GM21576 (cell line): Measurements from ENCODE around the gene INTS1.

Experiments
- ATAC-seq: cut with Tn5 transposase; IDR thresholded peaks from one replicate; pipeline ENCODE4 v1.9.1; 2021; ENCODE audit warnings: mild to moderate bottlenecking, moderate library complexity; ENCODE audit not compliant: unreplicated experiment

INTS1 gene

DNA sequence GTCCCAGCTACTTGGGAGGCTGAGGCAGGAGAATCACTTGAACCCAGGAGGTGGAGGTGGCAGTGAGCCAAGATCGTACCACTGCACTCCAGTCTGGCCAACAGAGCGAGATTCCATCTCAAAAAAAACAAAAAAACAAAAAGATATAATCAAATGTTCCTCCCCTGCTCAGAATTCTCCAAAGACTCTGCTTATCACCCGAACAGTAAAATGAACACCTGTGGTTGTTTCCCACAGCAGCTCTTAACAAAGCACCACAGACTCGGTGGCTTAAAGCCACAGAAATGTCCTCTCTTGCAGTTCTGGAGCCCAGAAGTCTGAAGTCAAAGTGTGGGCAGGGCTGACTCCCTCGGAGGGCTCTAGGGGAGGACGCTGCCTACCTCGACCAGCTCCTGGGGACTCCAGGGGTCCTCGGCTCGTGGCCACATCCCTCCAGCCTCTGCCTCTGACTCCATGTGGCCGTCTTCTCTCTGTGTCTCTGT, 4.1 kb upstream of the INTS1 start:
- ATAC-seq: no peak

DNA sequence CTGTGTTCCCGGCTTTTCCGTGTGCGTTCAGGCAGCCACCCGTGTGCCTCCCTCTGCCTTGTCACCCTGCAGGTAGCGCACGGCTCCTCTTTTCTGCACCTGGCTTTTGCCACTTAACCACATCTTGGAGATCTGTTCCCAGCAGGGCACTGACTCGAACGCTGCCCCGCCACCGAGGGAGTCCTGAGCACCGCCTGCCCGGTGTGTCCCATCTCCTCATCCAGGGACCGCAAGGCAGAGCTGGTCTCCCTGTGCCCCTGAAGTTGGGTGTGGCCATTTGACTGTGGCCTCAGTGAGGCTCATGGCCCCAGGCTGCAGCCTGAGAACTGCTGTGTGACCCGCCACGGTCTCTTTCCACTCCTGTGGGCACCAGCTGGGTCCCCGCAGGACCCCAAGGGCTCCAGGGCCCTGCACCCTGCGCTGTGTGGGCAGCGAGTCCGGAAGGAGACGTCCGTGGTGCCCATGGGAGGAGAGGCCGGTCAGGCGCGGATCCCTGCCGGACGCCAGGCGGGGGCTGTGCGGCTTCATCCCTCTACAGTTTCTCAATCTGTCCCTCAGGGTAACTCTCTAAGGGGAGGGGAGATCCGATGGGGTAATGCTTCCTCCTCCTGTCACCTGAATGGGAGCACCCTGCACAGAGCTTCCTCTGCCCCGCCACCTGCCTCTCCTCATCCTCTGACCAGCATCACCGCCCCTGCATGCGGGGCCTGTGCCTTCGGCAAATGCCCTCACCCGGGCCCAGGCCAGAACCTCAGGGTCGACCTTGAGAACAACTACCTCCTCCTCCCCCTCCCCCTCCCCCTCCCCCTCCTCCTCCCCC, 1.8 kb upstream of the INTS1 start:
- no peak for ATAC-seq

DNA sequence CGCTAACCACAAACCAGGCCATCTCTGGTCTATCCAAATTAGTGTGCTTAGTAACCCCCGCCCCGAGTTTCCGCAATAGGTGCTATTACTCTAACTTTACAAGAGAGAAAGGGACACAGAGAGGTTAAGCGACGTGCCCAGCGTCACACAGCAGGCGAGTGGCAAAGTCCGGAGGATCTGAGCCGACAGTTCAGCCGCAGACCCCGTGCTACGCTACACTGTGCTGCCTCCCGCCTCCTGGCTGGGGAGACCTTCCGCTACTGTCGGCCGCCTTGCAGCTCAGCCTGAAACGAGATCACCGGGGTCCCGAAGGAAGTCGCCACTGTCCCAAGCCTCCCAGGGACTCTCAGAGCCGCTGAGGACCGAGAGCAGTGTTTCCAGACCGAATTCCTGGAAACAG, 799 bp downstream of the INTS1 start:
- no peak for ATAC-seq

DNA sequence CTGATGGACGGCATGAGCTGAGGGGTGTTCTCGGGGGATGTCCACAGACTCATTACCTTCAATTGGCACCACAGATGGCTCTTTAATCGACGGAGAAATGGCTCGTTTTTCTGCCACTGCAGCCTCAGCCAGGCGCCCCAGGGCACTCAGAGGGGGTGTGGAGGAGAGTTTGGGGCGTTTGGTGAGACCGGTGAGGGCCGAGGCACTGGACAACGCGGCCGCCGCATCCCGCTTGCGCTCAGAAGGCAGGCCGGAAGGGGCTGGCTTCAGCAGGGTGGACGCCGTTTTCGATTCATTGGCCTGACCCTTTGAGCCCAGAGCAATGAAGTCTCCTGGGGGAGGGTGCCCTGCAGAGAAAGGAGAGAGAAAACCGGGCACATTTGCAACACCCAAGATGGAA, 1.3 kb downstream of the INTS1 start:
- ATAC-seq: no peak

DNA sequence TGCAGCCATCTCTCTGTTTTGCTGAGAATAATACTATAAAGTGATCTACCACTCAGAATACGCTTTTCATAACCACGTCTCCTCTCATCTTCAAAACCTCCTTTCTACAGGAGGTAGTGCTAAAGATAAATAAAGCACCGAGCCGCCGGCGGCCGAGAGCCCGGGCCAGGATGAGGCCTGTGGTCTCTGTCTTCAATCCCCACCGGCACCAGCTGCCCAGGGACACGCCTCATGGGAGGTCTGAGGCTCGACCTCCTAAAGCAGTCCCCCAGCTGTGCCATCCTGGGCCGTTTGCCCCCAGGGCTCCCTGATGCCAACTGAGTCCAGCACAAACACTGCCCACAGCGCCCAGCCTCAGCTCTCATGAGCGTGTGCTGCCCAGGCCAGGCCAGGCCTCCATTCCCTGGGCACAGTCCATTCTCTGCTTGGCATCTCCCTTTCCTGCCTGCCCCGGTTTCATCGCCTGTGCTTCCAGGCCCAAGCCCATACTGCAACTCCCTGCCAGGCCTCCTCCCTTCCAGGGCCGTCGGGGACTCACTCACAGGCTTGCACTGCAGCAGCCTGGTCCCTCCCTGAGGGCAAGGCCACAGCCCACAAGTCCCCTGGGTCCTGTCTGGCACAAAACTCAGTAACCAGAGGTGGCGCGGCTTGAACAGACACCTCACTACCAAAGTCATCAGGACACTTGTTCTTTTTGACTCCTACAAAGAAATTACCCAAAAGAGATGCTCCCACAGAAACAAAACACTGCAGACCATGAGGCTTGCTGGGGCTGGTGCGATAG, 2.5 kb downstream of the INTS1 start:
- no peak for ATAC-seq

DNA sequence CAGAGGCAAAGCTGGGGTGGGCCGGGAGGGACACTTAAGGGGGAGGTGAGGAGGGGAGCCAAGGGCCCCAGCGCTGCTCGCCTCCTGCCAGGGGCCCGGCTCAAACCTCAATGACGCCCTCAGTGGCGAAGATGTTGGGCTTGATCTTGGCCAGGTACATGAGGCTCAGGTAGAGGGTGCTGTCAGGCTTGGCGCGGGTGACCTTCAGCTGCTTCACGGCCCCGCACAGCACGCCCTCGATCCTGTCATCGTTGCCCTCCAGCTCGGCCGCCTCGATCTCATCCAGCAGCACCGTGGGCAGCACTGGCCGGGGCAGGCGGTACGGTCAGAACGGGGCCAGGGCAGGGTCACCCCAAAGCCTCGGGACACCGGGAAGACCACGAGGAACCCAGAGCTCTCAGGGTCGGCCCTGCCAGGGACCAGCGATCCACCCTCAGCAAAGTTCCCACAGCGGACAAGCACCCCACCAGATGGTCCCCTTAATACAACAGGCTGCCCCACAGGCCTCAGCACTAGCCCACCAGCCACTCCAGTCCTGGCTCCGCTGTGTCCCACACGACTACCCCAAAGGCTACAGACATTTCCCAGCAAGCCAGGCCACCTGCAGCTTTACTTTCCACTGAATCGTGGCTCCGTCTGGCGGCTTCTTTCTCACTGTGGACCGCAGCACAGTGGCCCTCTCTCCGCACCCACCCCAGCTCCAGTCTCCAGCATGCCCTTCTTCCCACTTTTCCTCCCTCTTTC, 4.0 kb downstream of the INTS1 start:
- no peak for ATAC-seq

DNA sequence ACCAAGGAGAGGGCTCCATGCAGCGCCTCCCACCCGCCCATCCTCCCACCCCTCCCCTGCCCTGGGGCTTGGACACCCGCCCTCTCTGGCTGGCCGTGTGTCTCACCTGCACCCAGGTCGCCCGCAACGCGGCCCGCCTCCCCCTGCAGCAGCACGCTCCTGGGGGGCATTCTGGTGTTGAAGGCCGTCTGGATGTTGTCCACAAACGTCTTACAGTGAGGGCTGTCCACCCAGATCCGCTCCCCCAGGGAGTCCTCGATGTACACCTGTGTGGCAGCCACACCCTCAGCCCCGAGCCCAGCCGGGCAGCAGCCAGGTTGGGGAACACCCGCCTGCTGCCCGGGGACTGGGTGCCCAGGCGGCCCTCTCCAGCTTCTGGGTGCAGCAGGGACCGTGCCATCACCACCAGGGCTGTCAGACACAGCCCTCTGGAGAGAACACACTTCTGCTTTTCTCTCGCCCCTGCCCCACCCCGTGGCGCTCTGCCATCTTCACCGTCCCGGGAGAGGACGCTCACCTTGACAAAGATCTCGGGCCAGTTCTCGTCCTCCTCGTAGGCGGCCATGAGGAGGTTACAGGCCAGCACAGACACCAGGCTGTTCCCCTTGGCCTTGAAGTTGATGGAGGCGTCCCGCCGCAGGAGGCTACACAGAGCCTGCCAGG, 4.7 kb downstream of the INTS1 start:
- no peak for ATAC-seq

DNA sequence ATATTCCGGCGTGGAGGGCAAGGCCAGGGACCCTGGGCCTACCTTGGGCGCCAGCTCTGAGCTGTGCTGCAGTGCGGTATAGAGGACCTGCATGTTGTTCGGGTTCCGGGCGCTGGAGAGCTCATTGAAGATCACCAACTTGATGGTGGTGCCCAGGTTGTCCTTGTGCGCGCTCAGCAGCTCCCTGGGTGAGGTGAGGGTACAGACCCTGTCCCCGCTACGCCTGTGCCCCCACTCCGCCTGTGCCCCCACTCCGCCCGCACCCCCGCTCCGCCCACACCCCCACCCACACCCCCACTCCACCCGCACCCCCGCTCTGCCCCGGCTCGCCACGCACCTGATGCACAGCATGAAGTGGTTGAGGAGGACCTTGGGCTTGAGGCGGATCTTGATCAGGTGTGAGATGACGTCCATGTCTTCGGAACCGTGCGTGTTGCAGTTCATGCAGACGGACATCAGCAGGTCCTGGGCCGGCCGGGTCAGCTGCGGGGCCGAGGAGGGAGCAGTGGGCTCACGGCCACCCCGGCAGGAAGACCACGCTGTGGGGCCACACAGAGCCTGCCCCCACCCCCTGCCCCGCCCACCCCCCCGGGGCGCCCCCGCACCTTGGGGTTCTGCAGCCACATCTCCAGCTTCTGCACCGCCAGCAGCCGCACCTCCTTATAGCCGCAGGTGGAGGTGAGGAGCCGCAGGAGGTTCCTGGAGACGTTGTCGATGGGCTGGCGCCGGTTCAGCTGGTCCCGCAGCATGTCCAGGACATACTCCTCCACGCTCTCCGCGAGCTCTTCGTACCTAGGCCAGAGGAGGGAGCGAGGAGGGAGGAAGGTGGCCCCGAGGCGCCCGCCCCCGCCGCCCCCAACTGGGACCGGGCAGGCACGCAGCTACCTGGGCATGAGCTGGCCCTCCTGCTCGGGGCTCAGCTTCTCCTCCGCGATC, 5.6 kb downstream of the INTS1 start:
- ATAC-seq: no peak

DNA sequence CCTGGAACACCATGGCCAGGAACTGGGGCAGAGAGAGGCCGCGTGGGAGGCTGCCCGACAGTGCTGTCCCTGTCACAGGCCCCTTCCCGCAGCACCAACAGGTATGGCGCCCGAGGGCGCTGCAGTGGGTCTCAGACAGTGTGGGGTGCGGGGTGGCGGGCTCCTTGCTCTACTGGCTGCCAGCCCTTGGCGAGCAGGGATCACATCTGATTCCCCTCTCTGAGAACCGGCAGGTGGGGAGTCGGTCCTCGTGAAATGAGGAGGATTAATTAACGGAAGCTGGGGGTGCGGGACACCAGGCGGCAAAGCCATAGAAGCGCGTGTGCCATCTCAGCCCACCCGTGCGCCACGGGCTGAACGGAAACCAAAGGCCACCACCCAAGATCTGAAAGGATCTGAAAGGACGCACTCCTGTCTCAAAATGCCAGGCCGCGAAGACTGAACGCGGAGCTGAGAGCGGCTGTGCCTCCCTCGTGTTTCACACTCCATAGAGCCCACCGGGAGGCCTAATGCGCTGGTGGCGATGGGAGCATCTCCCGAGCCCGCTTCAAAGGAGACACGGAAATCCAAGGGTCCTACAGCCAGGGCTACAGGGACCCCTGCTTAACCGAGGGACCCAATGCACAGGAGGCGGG, 6.8 kb downstream of the INTS1 start:
- ATAC-seq: no peak

DNA sequence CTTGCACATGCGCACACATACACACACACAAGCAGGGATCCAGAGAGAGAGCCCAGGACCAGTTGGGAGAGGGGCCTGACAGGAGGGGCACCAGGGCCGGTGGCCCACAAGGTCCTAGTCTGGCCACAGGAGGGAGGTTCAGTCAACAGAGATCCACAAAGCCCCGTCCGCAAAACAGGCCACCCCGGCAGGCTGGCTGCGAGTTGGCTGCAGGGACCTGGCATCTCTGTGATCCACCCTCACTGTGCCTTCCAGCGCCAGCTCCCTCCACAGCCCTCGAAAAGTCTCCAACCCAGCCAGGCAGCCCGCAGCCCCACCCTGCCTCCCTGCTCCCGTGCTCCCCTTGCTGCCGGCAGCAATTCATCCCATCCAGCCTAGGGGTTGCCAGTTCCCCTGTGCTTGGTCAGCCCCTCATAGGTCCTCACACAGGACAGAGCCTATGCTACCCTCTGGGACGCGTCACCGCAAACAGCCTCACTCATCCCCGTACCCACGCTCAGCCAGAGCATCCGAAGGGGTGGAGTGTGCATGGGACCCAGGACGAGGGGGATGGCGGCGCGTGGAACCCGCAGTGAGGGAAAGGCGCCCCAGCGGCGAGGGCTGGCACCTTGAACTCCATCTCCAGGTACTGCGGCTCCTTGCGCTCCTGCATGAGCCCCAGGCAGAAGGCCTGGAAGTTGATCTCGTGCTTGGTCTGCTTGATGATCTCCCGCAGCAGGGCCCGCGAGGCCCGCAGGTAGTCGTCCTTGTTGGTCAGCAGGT, 7.5 kb downstream of the INTS1 start:
- no peak for ATAC-seq

DNA sequence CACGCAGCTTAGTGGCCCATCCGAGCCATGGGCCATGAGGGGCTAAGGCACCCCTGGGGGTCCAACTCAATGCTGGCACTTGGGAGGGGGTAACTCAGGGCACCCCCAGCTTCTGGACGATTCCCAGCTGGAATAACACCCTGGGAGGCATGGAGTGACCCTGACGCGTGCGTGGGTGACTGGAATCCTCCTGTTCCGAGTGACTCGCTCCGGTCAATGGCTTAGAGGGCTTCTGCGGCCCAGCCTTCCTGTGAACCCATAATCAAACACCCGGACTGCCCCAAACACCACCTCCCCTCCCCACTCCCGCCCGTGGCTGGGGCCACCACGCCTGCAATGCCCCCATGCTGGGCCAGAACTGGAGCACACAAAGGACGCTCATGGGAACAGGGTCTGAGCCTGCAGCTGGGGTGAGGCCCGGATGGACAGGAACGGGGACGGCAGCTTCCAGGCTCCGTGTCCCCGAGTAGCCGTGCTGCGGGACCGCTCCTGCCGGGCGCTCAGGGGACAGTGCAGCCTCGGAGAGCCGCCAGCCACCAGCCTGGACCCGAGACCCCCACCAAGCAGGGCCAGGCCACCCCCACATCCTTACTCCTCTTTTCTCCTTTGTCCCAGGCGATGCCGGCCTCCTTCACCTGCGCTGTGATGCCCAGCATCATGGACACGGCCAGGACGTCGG, 8.5 kb downstream of the INTS1 start:
- no peak for ATAC-seq

DNA sequence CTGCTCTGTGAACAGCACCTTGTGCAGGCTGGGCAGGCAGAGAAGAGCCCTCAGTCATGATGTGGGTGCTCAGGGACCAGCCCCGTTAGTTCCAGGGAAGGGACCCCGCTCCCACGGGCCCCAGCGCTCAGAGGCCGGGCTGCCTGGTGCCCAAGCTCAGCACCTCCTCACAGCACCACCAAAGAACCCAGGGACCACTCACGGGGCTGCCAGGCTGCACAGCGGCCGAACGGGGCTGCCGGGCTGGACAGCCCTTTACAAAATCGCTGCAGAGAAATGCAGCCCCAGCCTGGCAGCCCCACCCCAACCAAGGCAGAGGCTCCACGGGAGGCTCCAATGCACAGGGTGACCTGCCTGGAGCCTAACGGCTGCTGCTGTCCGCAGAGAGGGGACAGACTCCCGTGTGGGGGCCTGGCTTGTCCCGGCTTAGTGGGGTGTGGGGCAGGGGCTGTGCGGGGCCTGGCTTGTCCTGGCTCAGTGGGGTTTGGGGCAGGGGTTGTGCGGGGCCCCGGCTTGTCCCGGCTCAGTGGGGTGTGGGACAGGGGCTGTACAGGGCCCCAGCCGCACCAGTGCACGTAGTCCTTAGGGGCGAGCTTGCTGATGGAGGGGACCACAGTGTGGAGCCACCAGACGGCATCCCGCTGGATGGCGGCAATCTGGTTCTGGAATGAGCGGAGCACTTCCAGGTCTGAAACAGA, 9.2 kb downstream of the INTS1 start:
- ATAC-seq: no peak

DNA sequence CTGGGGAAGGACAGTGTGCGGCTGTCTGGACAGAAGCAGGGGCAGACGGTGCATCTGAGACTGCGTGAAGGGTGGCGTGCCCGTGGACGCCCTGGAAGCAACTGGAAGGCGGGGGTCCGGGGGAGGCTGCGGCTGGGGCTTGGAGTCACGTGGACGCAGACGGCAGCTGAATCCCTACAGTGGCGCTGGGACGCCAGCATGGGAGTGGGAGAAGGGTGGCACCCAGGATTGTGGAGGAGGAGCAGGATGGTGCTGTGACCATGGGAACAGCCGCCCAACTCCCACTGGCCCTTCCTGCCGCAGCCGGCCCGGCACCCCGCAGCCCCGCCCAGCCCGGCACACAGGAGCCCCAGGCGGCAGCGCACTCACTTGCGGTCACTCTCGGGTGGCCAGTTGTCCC, 9.7 kb downstream of the INTS1 start:
- ATAC-seq: no peak

DNA sequence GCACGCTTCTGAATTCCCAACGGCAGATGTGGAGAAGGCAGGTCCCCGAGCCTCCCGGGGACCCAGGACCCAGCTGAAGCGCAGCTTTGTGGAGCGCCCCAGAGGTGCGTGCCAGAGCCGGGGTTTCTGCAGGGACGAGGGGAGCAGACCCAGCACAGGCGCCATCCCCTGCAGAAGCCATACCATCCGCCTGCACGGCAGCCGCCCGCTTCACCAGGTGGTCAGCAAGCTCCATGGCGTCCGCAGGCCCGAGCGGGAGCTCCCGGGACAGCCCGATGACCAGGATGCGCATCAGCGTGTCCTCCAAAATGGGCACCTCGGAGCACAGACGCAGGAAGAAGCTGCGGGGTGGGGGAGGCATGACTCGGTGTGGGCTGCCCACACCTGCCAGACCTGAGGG, 10.6 kb downstream of the INTS1 start:
- ATAC-seq: no peak

DNA sequence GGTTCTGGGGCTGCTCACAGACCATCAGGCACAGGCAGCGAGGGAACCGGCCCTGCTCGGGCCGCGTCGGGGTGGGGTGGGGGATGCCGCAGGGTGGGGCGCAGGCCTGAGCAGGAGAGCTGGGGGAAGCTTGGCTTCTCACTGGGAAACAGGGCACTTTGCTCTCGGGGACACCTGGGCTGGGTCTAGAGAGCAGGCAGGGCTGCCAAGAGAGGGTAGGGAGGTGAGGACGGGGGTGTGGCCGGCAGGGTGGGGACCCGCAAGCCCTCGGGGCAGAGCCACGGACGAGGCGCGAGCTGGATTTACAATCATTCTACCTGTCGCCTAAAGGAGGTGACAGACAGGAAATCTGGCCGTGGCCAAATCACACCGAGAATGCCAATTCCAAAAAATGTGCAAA, 11.1 kb downstream of the INTS1 start:
- ATAC-seq: no peak

DNA sequence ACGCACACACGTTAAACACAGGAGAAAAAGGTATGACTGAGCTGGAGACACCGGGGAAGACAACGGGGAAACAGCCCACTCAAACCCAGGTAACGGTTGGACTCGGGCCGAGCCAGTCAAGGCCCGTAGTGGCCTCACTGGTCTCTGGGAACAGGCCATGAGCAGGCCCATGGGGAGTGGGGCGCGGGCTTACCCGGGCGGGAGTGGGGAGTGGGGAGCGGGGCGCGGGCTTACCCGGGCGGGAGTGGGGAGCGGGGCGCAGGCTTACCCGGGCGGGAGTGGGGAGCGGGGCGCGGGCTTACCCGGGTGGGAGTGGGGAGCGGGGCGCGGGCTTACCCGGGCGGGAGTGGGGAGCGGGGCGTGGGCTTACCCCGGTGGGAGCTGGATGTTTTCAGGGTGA, 11.5 kb downstream of the INTS1 start:
- ATAC-seq: no peak

DNA sequence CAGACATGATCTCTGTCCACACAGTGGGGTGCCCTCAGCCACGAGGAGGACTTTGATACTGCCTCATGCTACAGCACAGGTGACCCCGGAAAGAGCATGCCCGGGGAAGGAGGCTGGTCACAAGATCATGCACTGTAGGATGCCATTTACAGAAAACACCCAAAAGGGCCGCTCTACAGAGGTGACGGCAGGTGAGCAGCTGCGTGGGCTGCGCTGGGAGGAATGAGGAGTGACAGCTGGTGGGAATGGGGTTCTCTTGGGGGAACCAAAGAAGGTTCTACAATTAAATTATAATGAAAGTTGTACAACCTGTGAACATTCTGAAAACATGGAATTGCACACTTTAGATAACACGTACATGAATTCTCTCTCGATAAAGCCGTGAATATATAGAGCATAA, 12.0 kb downstream of the INTS1 start:
- no peak for ATAC-seq

DNA sequence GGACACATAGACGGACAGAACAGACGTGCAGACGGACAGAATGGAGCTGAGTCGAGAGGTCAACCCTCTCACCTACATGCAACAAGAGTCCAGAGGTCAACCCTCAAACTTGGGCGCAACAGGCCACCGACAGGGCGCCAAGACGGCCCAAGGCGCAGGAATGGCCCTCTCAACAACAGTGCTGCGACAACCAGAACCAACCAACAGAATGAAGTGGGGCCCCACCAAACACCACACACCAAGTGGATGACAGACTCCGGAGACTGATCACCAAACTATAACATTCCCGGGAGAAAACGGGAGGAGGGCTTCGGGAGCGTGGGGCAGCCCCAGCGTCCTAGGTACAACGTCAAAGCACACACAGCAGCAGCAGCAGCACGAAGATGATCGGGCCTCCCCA, 13.4 kb downstream of the INTS1 start:
- ATAC-seq: no peak
